Thyroid gland (tissue), 4 donors: ENCODE results near the gene HTATIP2. TPM values are rescaled to one million over a fixed set of nuclear protein-coding genes. Genes with fewer than 3 reads are reported as not detected.
"Not testable (repeated sequence)": the region's sequence is repeated elsewhere in the genome, so short reads cannot be mapped to it uniquely, and the experiment has no call there.

ENCODE experiments used
- DNase-seq, 2 donors: peaks; one replicate each; pipeline ENCODE4 v3.0.0-alpha.2; 2019
- H3K27ac ChIP-seq, 3 donors: fragments of 200-600 bp; sonication (generic); 1 replicate in 2 of 3; 2 replicates in 1 of 3; pipeline ENCODE4 v1.5.1; 2016 to 2019; ENCODE audit warnings: mild to moderate bottlenecking in 1 of 3, moderate library complexity in 1 of 3
- H3K27me3 ChIP-seq: fragments of 200-600 bp; sonication (generic); one replicate; pipeline ENCODE4 v1.5.1; 2019
- H3K36me3 ChIP-seq, 2 donors: fragments of 200-600 bp; sonication (generic); one replicate each; pipeline ENCODE4 v1.5.1; 2016 to 2019
- H3K4me1 ChIP-seq, 2 donors: fragments of 200-600 bp; sonication (generic); one replicate each; pipeline ENCODE4 v1.5.1; 2017 to 2019
- H3K4me3 ChIP-seq, 3 donors: fragments of 200-600 bp; sonication (generic); replicated peaks in 1 of 3; 1 replicate in 2 of 3; 2 replicates in 1 of 3; pipeline ENCODE4 v1.5.1; 2016; ENCODE audit warnings: mild to moderate bottlenecking in 1 of 3
- H3K9me3 ChIP-seq: fragments of 200-600 bp; sonication (generic); one replicate; pipeline ENCODE4 v1.5.1; 2017
- POLR2A ChIP-seq, 2 donors: fragments of 450-650 bp; IDR thresholded peaks; one replicate each; pipeline ENCODE4 v1.6.1; 2017; ENCODE audit warnings: antibody characterized with exemption in 2 of 2, mild to moderate bottlenecking in 2 of 2, moderate library complexity in 1 of 2
- WGBS, 2 donors: methylation state at CpG; one replicate each; pipeline ENCODE4 v1.1.5; 2017; 5-methylcytosine and 5-hydroxymethylcytosine counted together
- intact Hi-C: fragments of 100-400 bp; cut with DNase I; formaldehyde crosslinking; loops from one replicate; pipeline ENCODE4 v1.15.1; 2023
- total RNA-seq, 4 donors: library from RNA; depleted of rRNA; stranded (reverse); fragments of >200 nt; gene quantifications; one replicate each; pipeline ENCODE4 v1.2.3, GENCODE V29; 2016
- TF ChIP-seq, protein P1 (sequence below), 6 experiments: fragments of 200-600 bp in 3 of 6; fragments of 450-650 bp in 3 of 6; sonication (generic) in 3 of 6; IDR thresholded peaks; one replicate each; pipeline ENCODE4 v1.5.1; 2016 to 2019; ENCODE audit warnings: antibody characterized with exemption in 6 of 6, mild to moderate bottlenecking in 2 of 6, inconsistent platforms in 1 of 6, moderate library complexity in 1 of 6

Gene HTATIP2
- total RNA-seq, 4 donors from 2014 or later, result 70.8 to 151 (median 134) TPM

DNA sequence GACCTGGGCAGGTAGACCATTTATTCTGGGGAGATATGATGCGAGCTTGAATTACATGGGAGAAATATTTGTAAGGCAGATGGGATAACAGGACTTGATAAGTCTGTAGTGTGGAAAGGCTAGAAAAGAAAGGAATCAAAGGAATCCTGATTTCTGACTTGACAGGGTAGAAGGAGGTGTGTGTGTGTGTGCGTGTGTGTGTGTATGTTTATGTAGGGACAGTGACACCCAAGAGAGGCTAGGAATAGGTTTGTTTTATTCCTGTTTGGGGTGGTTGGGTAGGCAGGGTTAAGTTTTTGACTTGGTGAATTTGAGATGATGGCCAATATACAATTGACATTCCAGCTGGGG, 390 bp upstream of the HTATIP2 start:
- Histone ChIP-seq H3K9me3 (no peaks in the 10 kb centered on the region), H3K4me1 (peaks cover 30 to 33% of the 10 kb centered on the region in 2 donors), H3K4me3 (peak overlapping the region in 1 of 3 donors; percentile 69), H3K27me3 (no peaks in the 10 kb centered on the region), H3K27ac (peak overlapping the region in 2 of 3 donors; percentile 96 to 97), H3K36me3 (no peaks in the 10 kb centered on the region)
- intact Hi-C loops, result no loop called here
- DNase-seq, result no peak
- WGBS, 2 donors, result 61 to 77% methylated on average over 2 of the region's 2 CpGs
- TF ChIP-seq, protein P1, sequence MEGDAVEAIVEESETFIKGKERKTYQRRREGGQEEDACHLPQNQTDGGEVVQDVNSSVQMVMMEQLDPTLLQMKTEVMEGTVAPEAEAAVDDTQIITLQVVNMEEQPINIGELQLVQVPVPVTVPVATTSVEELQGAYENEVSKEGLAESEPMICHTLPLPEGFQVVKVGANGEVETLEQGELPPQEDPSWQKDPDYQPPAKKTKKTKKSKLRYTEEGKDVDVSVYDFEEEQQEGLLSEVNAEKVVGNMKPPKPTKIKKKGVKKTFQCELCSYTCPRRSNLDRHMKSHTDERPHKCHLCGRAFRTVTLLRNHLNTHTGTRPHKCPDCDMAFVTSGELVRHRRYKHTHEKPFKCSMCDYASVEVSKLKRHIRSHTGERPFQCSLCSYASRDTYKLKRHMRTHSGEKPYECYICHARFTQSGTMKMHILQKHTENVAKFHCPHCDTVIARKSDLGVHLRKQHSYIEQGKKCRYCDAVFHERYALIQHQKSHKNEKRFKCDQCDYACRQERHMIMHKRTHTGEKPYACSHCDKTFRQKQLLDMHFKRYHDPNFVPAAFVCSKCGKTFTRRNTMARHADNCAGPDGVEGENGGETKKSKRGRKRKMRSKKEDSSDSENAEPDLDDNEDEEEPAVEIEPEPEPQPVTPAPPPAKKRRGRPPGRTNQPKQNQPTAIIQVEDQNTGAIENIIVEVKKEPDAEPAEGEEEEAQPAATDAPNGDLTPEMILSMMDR (IDR thresholded peaks at IDR 0.05), result no peak
- no peak for TF ChIP-seq POLR2A (IDR thresholded peaks at IDR 0.05)

DNA sequence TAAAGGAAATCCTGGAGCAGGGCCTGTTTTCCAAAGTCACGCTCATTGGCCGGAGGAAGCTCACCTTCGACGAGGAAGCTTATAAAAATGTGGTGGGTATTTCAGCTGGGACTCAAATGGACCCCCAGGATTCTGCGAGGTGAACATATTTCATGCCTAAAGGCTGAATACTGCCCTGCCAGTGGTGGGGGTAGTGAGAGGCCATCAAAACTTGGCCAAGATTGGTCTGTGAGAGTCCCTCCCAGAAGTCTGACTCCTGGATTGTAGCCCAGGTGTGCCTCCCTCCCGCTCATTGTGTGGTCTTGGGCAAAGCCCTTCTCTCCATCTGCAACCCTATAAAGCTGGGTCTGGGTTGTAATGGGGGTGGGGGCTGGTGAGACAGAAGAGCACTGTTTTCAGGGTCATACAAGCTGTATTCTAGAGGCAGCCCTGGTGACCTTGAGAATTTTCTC, 853 bp downstream of the HTATIP2 start:
- Histone ChIP-seq H3K4me1 (peaks cover 40 to 43% of the 10 kb centered on the region in 2 donors), H3K36me3 (no peaks in the 10 kb centered on the region), H3K27ac (peak overlapping the region; percentile 92 to 97 (median 96)), H3K9me3 (no peaks in the 10 kb centered on the region), H3K4me3 (peak overlapping the region; percentile 32 to 69 (median 63)), H3K27me3 (no peaks in the 10 kb centered on the region)
- 15 to 20% methylated on average over 6 of the region's 6 CpGs for WGBS, 2 donors
- peak; percentile 57 to 62 for DNase-seq
- intact Hi-C loops, result no loop called here
- TF ChIP-seq, protein P1 (IDR thresholded peaks at IDR 0.05), result no peak
- peak in 1 of 2 donors; percentile 43 for TF ChIP-seq POLR2A (IDR thresholded peaks at IDR 0.05)

DNA sequence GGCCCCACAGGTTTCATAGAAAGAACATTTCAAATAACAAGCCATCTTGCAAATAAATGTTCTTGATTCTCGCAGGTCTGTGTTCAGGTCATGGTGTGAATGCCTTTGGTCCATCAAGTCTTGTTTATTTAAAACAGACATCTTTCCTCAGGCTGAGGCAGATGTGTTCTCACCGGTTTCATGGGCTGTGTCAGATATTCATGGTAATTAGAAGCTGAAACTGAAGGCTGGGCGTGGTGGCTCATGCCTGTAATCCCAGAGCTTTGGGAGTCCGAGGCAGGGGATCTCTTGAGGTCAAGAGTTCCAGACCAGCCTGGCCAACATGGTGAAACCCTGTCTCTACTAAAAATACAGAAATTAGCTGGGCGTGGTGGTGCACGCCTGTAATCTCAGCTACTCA, 2.0 kb downstream of the HTATIP2 start:
- H3K27ac ChIP-seq, result not testable (repeated sequence)
- 89 to 92% methylated on average over 6 of the region's 6 CpGs for WGBS, 2 donors

DNA sequence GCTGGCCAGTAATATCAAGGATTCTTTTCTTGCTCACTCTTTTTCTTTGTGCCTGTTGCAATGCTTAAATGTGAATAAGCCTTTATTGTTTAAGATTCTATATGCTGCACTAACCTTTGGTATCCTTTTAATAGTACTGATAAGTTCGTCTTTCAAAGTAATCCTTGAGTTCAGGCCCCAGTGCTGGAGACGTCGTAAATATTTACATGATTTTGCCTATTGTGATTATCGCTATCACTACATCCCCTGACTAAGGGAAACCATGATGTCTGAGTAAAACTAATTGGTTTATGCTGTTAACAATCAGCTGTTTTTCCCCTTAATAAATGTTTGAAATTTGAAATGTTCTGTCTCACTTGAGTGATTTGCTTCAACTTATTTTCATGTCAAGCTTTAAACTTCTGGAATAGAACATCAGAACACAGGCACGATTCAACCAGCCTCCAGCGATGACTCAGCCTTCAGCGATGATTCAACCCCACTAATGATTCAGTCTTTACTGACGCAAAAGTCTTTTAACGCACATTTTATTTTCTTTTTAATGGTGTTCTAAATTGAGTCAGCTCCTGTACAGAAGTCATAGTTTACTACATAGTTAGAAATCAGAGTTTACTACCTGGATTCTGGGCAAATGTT, 3.9 kb downstream of the HTATIP2 start:
- Histone ChIP-seq H3K27me3 (no peaks in the 10 kb centered on the region), H3K4me1 (peaks cover 46 to 55% of the 10 kb centered on the region in 2 donors), H3K9me3 (no peaks in the 10 kb centered on the region), H3K4me3 (no peak overlapping the region), H3K36me3 (peaks cover 0 to 7% of the 10 kb centered on the region in 2 donors), H3K27ac (peak overlapping the region; percentile 61 to 80 (median 78))
- peak in 1 of 2 donors; percentile 45 for DNase-seq
- 73 to 84% methylated on average over 9 of the region's 9 CpGs for WGBS, 2 donors
- TF ChIP-seq, protein P1 (IDR thresholded peaks at IDR 0.05), result no peak
- no peak for TF ChIP-seq POLR2A (IDR thresholded peaks at IDR 0.05)
- intact Hi-C loops, result no loop called here

More for the DNA sequence above, 2.0 kb downstream of the HTATIP2 start:
- peaks cover 46 to 54% of the 10 kb centered on the region in 2 donors for H3K4me1 ChIP-seq
- H3K36me3 ChIP-seq, intact Hi-C loops, H3K9me3 ChIP-seq, H3K4me3 ChIP-seq, H3K27me3 ChIP-seq, DNase-seq: not testable (repeated sequence)

DNA sequence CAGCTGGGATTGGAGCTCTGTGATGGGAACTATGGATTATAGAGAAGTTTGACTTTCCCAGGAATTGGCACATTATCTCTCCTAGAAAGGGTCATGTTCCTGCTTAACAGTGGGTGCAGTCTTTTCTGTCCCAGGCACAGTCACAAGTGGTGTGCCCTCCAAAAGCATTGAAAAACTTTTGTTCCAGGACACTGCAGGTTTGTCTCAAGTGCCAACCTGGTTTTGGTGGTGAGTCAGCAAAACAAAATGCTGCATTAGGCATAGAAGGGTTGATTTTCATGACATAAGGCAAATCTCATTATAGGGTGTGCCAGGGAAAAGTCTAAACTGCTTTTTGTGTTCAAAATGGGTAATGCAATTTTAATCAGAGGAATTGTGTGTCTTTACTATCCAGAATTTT, 4.9 kb downstream of the HTATIP2 start:
- intact Hi-C loops, result no loop called here
- peak overlapping the region; percentile 80 to 90 (median 84) for H3K27ac ChIP-seq
- no peak overlapping the region for H3K4me3 ChIP-seq

More for the DNA sequence above, 4.9 kb downstream of the HTATIP2 start:
- Histone ChIP-seq H3K9me3 (no peaks in the 10 kb centered on the region), H3K36me3 (peaks cover 0 to 7% of the 10 kb centered on the region in 2 donors), H3K4me1 (peaks cover 46 to 55% of the 10 kb centered on the region in 2 donors), H3K27me3 (no peaks in the 10 kb centered on the region)
- DNase-seq, result peak; percentile 82 to 84
- peak in 1 of 2 donors; percentile 49 for TF ChIP-seq POLR2A (IDR thresholded peaks at IDR 0.05)
- TF ChIP-seq, protein P1 (IDR thresholded peaks at IDR 0.05), result no peak
